ENCODE results near the gene RBM33.

RBM33 gene

GRCh38 chr7:155755026-155755425 lies 110.6 kb downstream of the RBM33 start:
- TF ChIP-seq CTCF (IDR thresholded peaks at IDR 0.05) = no peak
- H3K27me3 Mint-ChIP-seq (ENCODE audit: low read depth, poor library complexity) = peaks cover 2% of the 10 kb centered on the region
- peaks cover 18% of the 10 kb centered on the region for H3K4me1 Mint-ChIP-seq
- no peak for DNase-seq
- H3K4me3 Mint-ChIP-seq = no peak overlapping the region
- H3K27ac Mint-ChIP-seq = no peak overlapping the region
- H3K9me3 Mint-ChIP-seq = peaks cover 23% of the 10 kb centered on the region
- H3K36me3 Mint-ChIP-seq (ENCODE audit: low read depth) = peaks cover 79% of the 10 kb centered on the region

GRCh38 chr7:155756322-155756721 lies 111.9 kb downstream of the RBM33 start:
- Mint-ChIP-seq H3K4me1 (peaks cover 18% of the 10 kb centered on the region), H3K4me3 (no peak overlapping the region), H3K27ac (no peak overlapping the region), H3K27me3 (ENCODE audit: low read depth, poor library complexity) (peaks cover 2% of the 10 kb centered on the region), H3K36me3 (ENCODE audit: low read depth) (peaks cover 92% of the 10 kb centered on the region), H3K9me3 (peaks cover 30% of the 10 kb centered on the region)
- TF ChIP-seq CTCF (IDR thresholded peaks at IDR 0.05) = no peak
- no peak for DNase-seq

GRCh38 chr7:155758348-155758747 lies 113.9 kb downstream of the RBM33 start:
- Mint-ChIP-seq H3K27ac (no peak overlapping the region), H3K36me3 (ENCODE audit: low read depth) (peaks cover 98% of the 10 kb centered on the region), H3K27me3 (ENCODE audit: low read depth, poor library complexity) (peaks cover 2% of the 10 kb centered on the region), H3K9me3 (peaks cover 36% of the 10 kb centered on the region), H3K4me3 (no peak overlapping the region), H3K4me1 (peaks cover 20% of the 10 kb centered on the region)
- no peak for DNase-seq
- TF ChIP-seq CTCF (IDR thresholded peaks at IDR 0.05) = no peak

- no peak for TF ChIP-seq CTCF (IDR thresholded peaks at IDR 0.05)
- no peak for DNase-seq
- H3K4me3 Mint-ChIP-seq = no peak overlapping the region
- H3K4me1 Mint-ChIP-seq = peaks cover 27% of the 10 kb centered on the region
- H3K27ac Mint-ChIP-seq = peak overlapping the region; percentile 74
- H3K27me3 Mint-ChIP-seq (ENCODE audit: low read depth, poor library complexity) = peaks cover 2% of the 10 kb centered on the region
- H3K36me3 Mint-ChIP-seq (ENCODE audit: low read depth) = peaks cover 93% of the 10 kb centered on the region
- peaks cover 36% of the 10 kb centered on the region for H3K9me3 Mint-ChIP-seq
These were observed 115.4 kb downstream of the RBM33 start for GRCh38 chr7:155759740-155760430.

GRCh38 chr7:155761162-155761561 lies 116.7 kb downstream of the RBM33 start:
- H3K4me1 Mint-ChIP-seq = peaks cover 27% of the 10 kb centered on the region
- no peak for DNase-seq
- H3K27ac Mint-ChIP-seq = no peak overlapping the region
- H3K36me3 Mint-ChIP-seq (ENCODE audit: low read depth) = peaks cover 80% of the 10 kb centered on the region
- H3K27me3 Mint-ChIP-seq (ENCODE audit: low read depth, poor library complexity) = peaks cover 2% of the 10 kb centered on the region
- H3K4me3 Mint-ChIP-seq = no peak overlapping the region
- no peak for TF ChIP-seq CTCF (IDR thresholded peaks at IDR 0.05)
- H3K9me3 Mint-ChIP-seq = peaks cover 33% of the 10 kb centered on the region

- no peak for DNase-seq
- H3K36me3 Mint-ChIP-seq (ENCODE audit: low read depth) = peaks cover 71% of the 10 kb centered on the region
- H3K4me3 Mint-ChIP-seq = no peak overlapping the region
- TF ChIP-seq CTCF (IDR thresholded peaks at IDR 0.05) = no peak
- peaks cover 2% of the 10 kb centered on the region for H3K27me3 Mint-ChIP-seq (ENCODE audit: low read depth, poor library complexity)
- H3K4me1 Mint-ChIP-seq = peaks cover 27% of the 10 kb centered on the region
- peak overlapping the region; percentile 59 for H3K27ac Mint-ChIP-seq
- peaks cover 24% of the 10 kb centered on the region for H3K9me3 Mint-ChIP-seq
These were observed 117.6 kb downstream of the RBM33 start for GRCh38 chr7:155762036-155762435.

Data from nephron progenitor cell (in vitro differentiated cells).